ENCODE measurements around the gene LTBP1.

LTBP1 gene

DNA sequence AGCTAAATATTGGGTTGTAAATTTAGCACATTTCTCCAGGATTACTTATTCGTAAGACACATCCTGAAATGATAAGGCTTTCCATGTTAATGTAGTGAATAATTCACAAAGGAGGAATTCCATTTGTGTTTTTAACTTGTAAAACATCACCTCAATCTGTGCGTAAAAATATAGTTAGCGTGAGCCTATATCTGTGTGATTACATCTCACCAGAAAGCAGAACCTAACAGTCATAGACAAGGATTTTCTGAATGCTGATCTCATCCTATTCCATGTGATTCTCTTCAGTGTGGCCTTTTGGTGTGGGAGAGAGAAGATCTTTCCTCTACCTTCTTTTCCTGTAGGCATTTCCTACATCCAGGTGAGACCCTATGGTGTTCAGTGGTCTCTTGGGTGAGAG, 266.5 kb downstream of the LTBP1 start:
- POLR2A ChIA-PET (ENCODE audit: low non-redundant PET), result no interaction called here
- TF ChIP-seq CTCF (conservative IDR thresholded peaks at IDR 0.05; ENCODE audit: low read depth), result no peak
- DNase-seq (ENCODE audit: low spot score), result no peak
- H3K27ac ChIP-seq, result no peak overlapping the region
- CTCF ChIA-PET, result no interaction called here

DNA sequence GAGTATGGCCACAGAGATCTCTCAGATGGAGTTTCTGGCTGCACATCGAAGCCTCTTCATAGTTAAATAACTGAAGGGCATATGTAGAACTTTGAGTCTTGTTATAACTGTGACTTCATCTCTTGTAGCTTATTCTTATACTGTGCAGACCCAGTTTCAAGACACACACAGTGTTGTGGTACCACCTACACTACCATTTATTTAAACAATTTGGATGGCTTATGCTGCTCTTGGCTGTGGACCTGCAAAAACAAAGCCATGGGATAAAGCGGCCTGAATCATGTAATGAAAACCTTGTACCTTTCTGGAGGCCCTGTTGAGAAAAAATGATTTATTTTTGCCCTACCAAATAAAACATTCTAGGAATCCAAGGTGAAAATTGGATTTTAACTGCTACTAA, 266.9 kb downstream of the LTBP1 start:
- ChIA-PET POLR2A (ENCODE audit: low non-redundant PET) (no interaction called here), CTCF (no interaction called here)
- TF ChIP-seq CTCF (conservative IDR thresholded peaks at IDR 0.05; ENCODE audit: low read depth), result no peak
- H3K27ac ChIP-seq, result no peak overlapping the region
- DNase-seq (ENCODE audit: low spot score), result no peak

- H3K27ac ChIP-seq, result peak overlapping the region; percentile 59
- TF ChIP-seq CTCF (conservative IDR thresholded peaks at IDR 0.05; ENCODE audit: low read depth), result no peak
- ChIA-PET CTCF (no interaction called here), POLR2A (ENCODE audit: low non-redundant PET) (no interaction called here)
- DNase-seq (ENCODE audit: low spot score), result no peak
These were observed 267.7 kb downstream of the LTBP1 start for GRCh38 chr2:33214436-33214835.

- H3K27ac ChIP-seq, result no peak overlapping the region
- ChIA-PET CTCF (no interaction called here), POLR2A (ENCODE audit: low non-redundant PET) (no interaction called here)
- no peak for TF ChIP-seq CTCF (conservative IDR thresholded peaks at IDR 0.05; ENCODE audit: low read depth)
- no peak for DNase-seq (ENCODE audit: low spot score)
These were observed 268.1 kb downstream of the LTBP1 start for GRCh38 chr2:33214857-33215256.

- no peak for TF ChIP-seq CTCF (conservative IDR thresholded peaks at IDR 0.05; ENCODE audit: low read depth)
- H3K27ac ChIP-seq, result peak overlapping the region; percentile 64
- POLR2A ChIA-PET (ENCODE audit: low non-redundant PET), result no interaction called here
- no peak for DNase-seq (ENCODE audit: low spot score)
- CTCF ChIA-PET, result no interaction called here
These were observed 268.5 kb downstream of the LTBP1 start for GRCh38 chr2:33215299-33215698.

GRCh38 chr2:33215983-33216382, 269.2 kb downstream of the LTBP1 start:
- ChIA-PET CTCF (interaction anchor here (0.5 kb wide), 1 partner anchor 13 kb away, joined by 3 read pairs; no protein-coding TSS in a partner anchor), POLR2A (ENCODE audit: low non-redundant PET) (no interaction called here)
- peak overlapping the region; percentile 64 for H3K27ac ChIP-seq
- no peak for DNase-seq (ENCODE audit: low spot score)
- no peak for TF ChIP-seq CTCF (conservative IDR thresholded peaks at IDR 0.05; ENCODE audit: low read depth)

All from RWPE1 (cell line).